Cardiac muscle cell (in vitro differentiated cells and primary cell): ENCODE results near the gene PIK3R1. TPM values are rescaled to one million over a fixed set of nuclear protein-coding genes. Genes with fewer than 3 reads are reported as not detected.

Experiments
- DNase-seq, 2 donors: peaks; one replicate each; pipeline versions ENCODE4 v3.0.0 to v3.0.0-alpha.2; 2010 to 2017; ENCODE audit warnings: low read depth in 1 of 2, low spot score in 1 of 2
- H3K27ac ChIP-seq: fragments of 200-600 bp; sonication (generic); 2 replicates; pipeline ENCODE4 v1.5.1; 2016
- H3K27me3 ChIP-seq: fragments of 200-600 bp; sonication (generic); 2 replicates; pipeline ENCODE4 v1.6.0; 2016; ENCODE audit warnings: control low read depth
- H3K36me3 ChIP-seq: fragments of 200-600 bp; sonication (generic); 2 replicates; pipeline ENCODE4 v1.5.1; 2016; ENCODE audit warnings: control low read depth
- H3K4me1 ChIP-seq: fragments of 200-600 bp; sonication (generic); 2 replicates; pipeline ENCODE4 v1.8.1; 2017; ENCODE audit warnings: low read depth, mild to moderate bottlenecking, mixed run types
- H3K4me3 ChIP-seq: fragments of 200-600 bp; sonication (generic); 2 replicates; pipeline ENCODE4 v1.5.1; 2016; ENCODE audit warnings: mild to moderate bottlenecking
- H3K9me3 ChIP-seq: fragments of 200-600 bp; sonication (generic); 2 replicates; pipeline ENCODE4 v1.5.1; 2017; ENCODE audit warnings: low read depth, mild to moderate bottlenecking, control low read depth
- CTCF ChIP-seq: IDR thresholded peaks from 2 replicates; pipeline ENCODE4 v1.5.1; 2012; ENCODE audit warnings: low read depth, mild to moderate bottlenecking, low read length
- polyA plus RNA-seq: library from polyadenylated mRNA; unstranded; fragments of >200 nt; fragmentation: Nextera tagmentation; extraction: Ambion mirVana; gene quantifications from 2 replicates; pipeline ENCODE4 v1.2.1, GENCODE V29; 2016
- total RNA-seq: library from RNA; depleted of rRNA; stranded (reverse); fragments of >200 nt; gene quantifications from 2 replicates; pipeline ENCODE4 v1.2.3, GENCODE V29; 2016

The PIK3R1 gene
- total and polyA plus RNA-seq, 2 experiments from 2014 or later: 15.1 to 17.5 TPM

- Histone ChIP-seq H3K4me1 (peaks cover 12% of the 10 kb centered on the region), H3K4me3 (no peak overlapping the region), H3K36me3 (no peaks in the 10 kb centered on the region), H3K27me3 (no peaks in the 10 kb centered on the region), H3K9me3 (no peaks in the 10 kb centered on the region), H3K27ac (no peak overlapping the region)
- no peak for DNase-seq
- no peak for TF ChIP-seq CTCF
Observed at GRCh38 chr5:68222824-68223354, 7.3 kb downstream of the PIK3R1 start.

DNA sequence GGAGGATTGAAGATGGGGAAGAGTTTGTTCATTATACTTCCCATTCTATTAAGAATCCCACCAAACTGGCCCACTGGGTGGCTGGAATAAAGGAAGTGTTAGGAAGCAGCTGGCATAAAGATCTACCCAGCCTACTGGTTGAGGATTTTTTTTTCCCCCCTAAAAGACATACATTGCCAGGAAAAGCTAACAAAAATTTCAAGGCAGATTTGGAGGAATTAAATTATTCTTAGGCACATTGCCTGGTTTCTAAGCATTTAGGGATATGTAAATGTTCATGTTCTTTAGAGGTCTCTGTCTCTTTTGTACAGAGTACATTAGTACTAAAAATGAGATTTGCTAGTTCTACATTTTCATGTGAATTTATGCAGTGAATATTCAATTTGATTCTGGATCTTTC, 8.3 kb downstream of the PIK3R1 start:
- no peak for TF ChIP-seq CTCF
- Histone ChIP-seq H3K36me3 (peaks cover 3% of the 10 kb centered on the region), H3K4me1 (peaks cover 10% of the 10 kb centered on the region), H3K9me3 (no peaks in the 10 kb centered on the region), H3K27me3 (no peaks in the 10 kb centered on the region), H3K4me3 (no peak overlapping the region), H3K27ac (no peak overlapping the region)
- DNase-seq: no peak

DNA sequence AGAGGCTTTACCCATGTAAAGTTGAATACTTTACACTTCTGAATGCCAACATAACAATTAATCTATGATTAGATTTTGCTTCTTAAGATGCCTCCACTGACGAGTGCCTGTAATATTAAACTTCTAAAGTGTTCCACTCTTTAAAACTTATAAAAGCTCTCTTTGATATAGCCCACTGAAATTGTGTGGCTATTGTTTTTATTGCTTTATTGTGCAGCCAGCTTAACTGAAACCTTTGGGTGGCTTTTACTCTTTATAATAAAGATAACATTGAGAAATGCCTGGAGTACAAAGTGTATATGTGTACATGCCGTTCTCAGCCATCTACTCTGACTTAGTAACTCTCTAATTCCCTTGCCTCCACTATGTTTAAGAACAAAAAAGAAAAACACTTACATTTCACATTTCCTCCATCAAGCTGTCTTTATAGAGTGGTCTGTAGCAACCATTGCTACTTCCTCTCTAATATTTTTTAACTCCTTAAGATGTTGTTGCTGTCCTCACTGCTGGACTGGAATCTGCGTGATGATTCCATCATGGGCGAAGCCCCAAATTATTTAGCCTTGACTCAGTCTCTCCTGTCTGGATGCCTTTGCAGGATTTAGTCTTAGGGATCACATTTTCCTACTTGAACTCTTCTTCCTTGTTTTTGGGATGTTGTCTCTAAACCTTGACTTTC, 9.1 kb downstream of the PIK3R1 start:
- H3K27ac ChIP-seq: no peak overlapping the region
- H3K9me3 ChIP-seq: no peaks in the 10 kb centered on the region
- no peak for TF ChIP-seq CTCF
- no peak overlapping the region for H3K4me3 ChIP-seq
- DNase-seq: peak in 1 of 2 donors; percentile 59
- peaks cover 3% of the 10 kb centered on the region for H3K36me3 ChIP-seq
- H3K27me3 ChIP-seq: no peaks in the 10 kb centered on the region
- H3K4me1 ChIP-seq: peaks cover 10% of the 10 kb centered on the region

GRCh38 chr5:68225188-68225910, 9.8 kb downstream of the PIK3R1 start:
- DNase-seq: peak in 1 of 2 donors; percentile 93
- Histone ChIP-seq H3K4me3 (no peak overlapping the region), H3K4me1 (peaks cover 10% of the 10 kb centered on the region), H3K9me3 (no peaks in the 10 kb centered on the region), H3K27ac (peak overlapping the region; percentile 40), H3K36me3 (peaks cover 3% of the 10 kb centered on the region), H3K27me3 (no peaks in the 10 kb centered on the region)
- no peak for TF ChIP-seq CTCF

- Histone ChIP-seq H3K4me1 (peaks cover 10% of the 10 kb centered on the region), H3K9me3 (no peaks in the 10 kb centered on the region), H3K27me3 (no peaks in the 10 kb centered on the region), H3K27ac (peak overlapping the region; percentile 40), H3K4me3 (no peak overlapping the region), H3K36me3 (peaks cover 3% of the 10 kb centered on the region)
- peak in 1 of 2 donors; percentile 47 for DNase-seq
- TF ChIP-seq CTCF: no peak
Observed at GRCh38 chr5:68225911-68226545, 10.5 kb downstream of the PIK3R1 start.
